ENCODE measurements around the gene SYT14. TPM values are rescaled to one million over a fixed set of nuclear protein-coding genes. Genes with fewer than 3 reads are reported as not detected.

SYT14 gene
- total RNA-seq, 1 experiment from 2014 or later = 10.3 TPM

DNA sequence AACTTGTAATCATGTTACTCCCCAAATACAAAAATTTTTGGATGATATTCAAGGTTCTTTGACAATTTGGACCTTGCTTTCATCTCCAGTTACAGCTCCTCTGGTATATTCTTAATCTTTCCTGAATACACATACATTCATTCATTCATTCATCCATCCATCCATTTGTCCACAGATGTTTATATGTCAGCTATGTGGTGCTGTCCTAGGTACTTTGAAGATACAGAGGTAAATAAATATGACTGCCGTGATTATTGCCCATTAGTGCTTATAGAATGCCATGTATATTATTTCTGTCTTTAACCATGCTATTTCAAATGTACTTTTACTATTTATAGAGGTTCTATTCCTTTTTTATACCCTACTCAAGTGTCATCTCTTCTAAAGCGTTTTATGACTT, 72.1 kb downstream of the SYT14 start:
- H3K27ac ChIP-seq (ENCODE audit: insufficient read length, low read depth, low read length) = no peak overlapping the region
- H3K4ac ChIP-seq (ENCODE audit: low read depth, low read length) = no peak overlapping the region
- H2AFZ ChIP-seq (ENCODE audit: low read length) = no peak overlapping the region
- H4K91ac ChIP-seq (ENCODE audit: insufficient read length, low read depth, low read length) = no peak overlapping the region
- no peaks in the 10 kb centered on the region for H3K79me2 ChIP-seq (ENCODE audit: insufficient read depth, low read length)
- H3K27ac Mint-ChIP-seq = no peak overlapping the region
- no peaks in the 10 kb centered on the region for H3K4me1 Mint-ChIP-seq
- no peaks in the 10 kb centered on the region for H3K9me3 Mint-ChIP-seq
- H3K4me3 Mint-ChIP-seq = no peak overlapping the region
- no peaks in the 10 kb centered on the region for H3K36me3 Mint-ChIP-seq (ENCODE audit: insufficient read depth in 1 of 3, low read depth in 3 of 3)
- H3K4me2 ChIP-seq (ENCODE audit: insufficient read depth, insufficient read length, low read length) = no peak overlapping the region
- no peak overlapping the region for H2BK15ac ChIP-seq (ENCODE audit: low read depth, low read length)
- H3K4me1 ChIP-seq (ENCODE audit: insufficient read depth, low read length) = no peaks in the 10 kb centered on the region
- no peaks in the 10 kb centered on the region for H3K27me3 Mint-ChIP-seq (ENCODE audit: low read depth)
- H2AK5ac ChIP-seq (ENCODE audit: insufficient read length, low read length) = no peak overlapping the region
- no peaks in the 10 kb centered on the region for H3K9me3 ChIP-seq (ENCODE audit: control insufficient read depth, low read depth, low read length)
- H3T11ph ChIP-seq (ENCODE audit: low read length) = no peak overlapping the region
- H3K27me3 ChIP-seq (ENCODE audit: insufficient read depth, low read length) = no peaks in the 10 kb centered on the region
- no peak overlapping the region for H3K14ac ChIP-seq (ENCODE audit: insufficient read depth, low read length)
- no peak overlapping the region for H4K5ac ChIP-seq (ENCODE audit: insufficient read length, low read depth, low read length)
- whole genome bisulfite sequencing (ENCODE audit: extremely low coverage, insufficient read length, low lambda C conversion rate) = no CpG with 5 or more reads among the region's 2 CpGs
- H3K79me1 ChIP-seq (ENCODE audit: insufficient read depth, low read depth, low read length, poor library complexity, severe bottlenecking) = no peaks in the 10 kb centered on the region
- H3K18ac ChIP-seq (ENCODE audit: insufficient read length, low read depth, low read length) = no peak overlapping the region
- H3K56ac ChIP-seq (ENCODE audit: insufficient read length, low read depth, low read length) = no peak overlapping the region
- DNase-seq = no peak
- no peak overlapping the region for H2BK12ac ChIP-seq (ENCODE audit: insufficient read length, low read depth, low read length)
- H2BK120ac ChIP-seq (ENCODE audit: low read depth, low read length, poor library complexity, severe bottlenecking) = no peak overlapping the region
- H3K23me2 ChIP-seq (ENCODE audit: insufficient read length, low read depth, low read length, poor library complexity, severe bottlenecking) = no peaks in the 10 kb centered on the region
- no peak overlapping the region for H4K8ac ChIP-seq (replicated peaks; ENCODE audit: insufficient read length, low read depth, low read length)
- H2BK5ac ChIP-seq (ENCODE audit: insufficient read length, low read length) = no peak overlapping the region
- no peaks in the 10 kb centered on the region for H4K20me1 ChIP-seq (ENCODE audit: control insufficient read depth, insufficient read depth, insufficient read length)
- H3K23ac ChIP-seq (ENCODE audit: insufficient read length, low read depth, low read length) = no peak overlapping the region
- H2BK20ac ChIP-seq (ENCODE audit: low read depth, low read length, poor library complexity, severe bottlenecking) = no peak overlapping the region
- H3K9ac ChIP-seq (ENCODE audit: extremely low read depth, insufficient read length, low read length) = no peak overlapping the region
- TF ChIP-seq, protein P1, sequence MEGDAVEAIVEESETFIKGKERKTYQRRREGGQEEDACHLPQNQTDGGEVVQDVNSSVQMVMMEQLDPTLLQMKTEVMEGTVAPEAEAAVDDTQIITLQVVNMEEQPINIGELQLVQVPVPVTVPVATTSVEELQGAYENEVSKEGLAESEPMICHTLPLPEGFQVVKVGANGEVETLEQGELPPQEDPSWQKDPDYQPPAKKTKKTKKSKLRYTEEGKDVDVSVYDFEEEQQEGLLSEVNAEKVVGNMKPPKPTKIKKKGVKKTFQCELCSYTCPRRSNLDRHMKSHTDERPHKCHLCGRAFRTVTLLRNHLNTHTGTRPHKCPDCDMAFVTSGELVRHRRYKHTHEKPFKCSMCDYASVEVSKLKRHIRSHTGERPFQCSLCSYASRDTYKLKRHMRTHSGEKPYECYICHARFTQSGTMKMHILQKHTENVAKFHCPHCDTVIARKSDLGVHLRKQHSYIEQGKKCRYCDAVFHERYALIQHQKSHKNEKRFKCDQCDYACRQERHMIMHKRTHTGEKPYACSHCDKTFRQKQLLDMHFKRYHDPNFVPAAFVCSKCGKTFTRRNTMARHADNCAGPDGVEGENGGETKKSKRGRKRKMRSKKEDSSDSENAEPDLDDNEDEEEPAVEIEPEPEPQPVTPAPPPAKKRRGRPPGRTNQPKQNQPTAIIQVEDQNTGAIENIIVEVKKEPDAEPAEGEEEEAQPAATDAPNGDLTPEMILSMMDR (conservative IDR thresholded peaks at IDR 0.05) = no peak
